Loucy (cell line): ENCODE results near the gene BTBD6.

Source experiments
- CTCF ChIP-seq: fragments of 200-600 bp; sonication (generic); conservative IDR thresholded peaks from 2 replicates; pipeline ENCODE4 v1.5.1; 2014; ENCODE audit warnings: mild to moderate bottlenecking, antibody characterized with exemption, low read length
- EZH2phosphoT487 ChIP-seq: fragments of 200-600 bp; IDR thresholded peaks from 2 replicates; pipeline ENCODE4 v1.6.1; 2018; ENCODE audit warnings: antibody characterized with exemption, mild to moderate bottlenecking, moderate library complexity, borderline replicate concordance

GRCh38 chr14:105211758-105212089, 36.6 kb upstream of the BTBD6 start:
- no peak for TF ChIP-seq CTCF
- TF ChIP-seq EZH2phosphoT487: no peak
